Measurements from ENCODE around the gene TRAPPC12.

DNA sequence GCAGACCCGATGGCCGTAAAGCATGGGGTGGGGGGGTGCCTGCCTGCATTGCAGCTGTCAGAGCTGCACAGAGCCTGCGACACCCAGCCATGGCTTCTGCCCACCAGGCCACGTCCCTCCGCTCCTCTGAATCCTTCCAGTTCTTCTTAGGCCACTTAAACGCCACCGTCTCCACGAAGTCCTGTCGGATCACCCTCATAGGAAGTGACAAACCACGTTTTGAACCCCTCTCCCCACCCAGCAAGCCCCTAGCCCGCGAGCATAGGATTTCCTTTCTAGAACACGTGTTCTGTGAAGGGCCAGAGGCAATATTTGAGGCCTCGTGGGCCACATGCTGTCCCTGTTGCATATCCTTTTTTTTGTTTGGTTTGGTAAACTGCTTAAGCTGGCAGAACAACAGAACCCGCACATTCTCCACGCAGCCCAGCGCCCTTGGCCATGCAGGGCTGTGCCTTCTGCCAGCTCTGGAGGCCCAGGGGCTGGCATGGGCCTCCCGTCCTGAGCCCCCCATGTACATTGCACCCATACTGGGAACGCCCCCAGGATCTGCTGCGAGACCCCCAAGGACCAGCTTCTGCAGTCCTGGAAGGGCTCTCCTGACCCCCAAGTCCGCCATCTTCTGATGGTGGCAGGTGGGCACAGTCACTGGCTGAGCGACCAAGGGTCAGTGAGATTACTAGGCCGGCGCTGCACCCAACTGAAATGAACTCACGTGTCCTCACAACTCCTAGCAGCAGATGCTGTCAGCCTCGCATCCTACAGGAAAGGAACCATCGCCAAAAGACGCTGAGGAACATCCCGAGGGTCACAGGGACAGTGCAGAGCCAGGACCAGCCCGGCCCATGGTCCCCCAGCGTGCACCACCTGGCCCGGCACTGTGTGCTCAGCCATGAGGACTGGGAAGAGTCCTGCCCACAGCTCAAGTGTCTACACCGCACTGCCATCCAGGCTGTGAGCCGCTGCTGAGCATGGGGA, 104.8 kb downstream of the TRAPPC12 start:
- TF ChIP-seq GATA2 (IDR thresholded peaks at IDR 0.05; ENCODE audit: low read depth, low read length) (no peak), GATA3 (IDR thresholded peaks at IDR 0.05; ENCODE audit: low read depth, low read length) (no peak)

Data from SH-SY5Y (cell line).